Gastrocnemius medialis (tissue), 4 donors: ENCODE results near the gene BMPR1A. TPM values are rescaled to one million over a fixed set of nuclear protein-coding genes. Genes with fewer than 3 reads are reported as not detected.

ENCODE experiments used
- ATAC-seq, 2 donors: fragments of 150-250 bp; one replicate each; pipeline ENCODE4 v1.9.1; 2016
- DNase-seq, 2 donors: peaks; one replicate each; pipeline ENCODE4 v3.0.0-alpha.2; 2019
- H3K27ac ChIP-seq, 4 donors: fragments of 200-600 bp; sonication (generic); 1 replicate in 1 of 4; 2 replicates in 3 of 4; pipeline ENCODE4 v1.5.1; 2016 to 2018; ENCODE audit warnings: mild to moderate bottlenecking in 2 of 4, moderate library complexity in 1 of 4
- H3K27me3 ChIP-seq, 3 donors: fragments of 200-600 bp; sonication (generic) in 2 of 3; 1 replicate in 1 of 3; 2 replicates in 2 of 3; pipeline versions ENCODE4 v1.5.1 to v1.6.0; 2016 to 2019; ENCODE audit warnings: mild to moderate bottlenecking in 1 of 3, moderate library complexity in 1 of 3
- H3K36me3 ChIP-seq, 2 donors: fragments of 200-600 bp; sonication (generic) in 1 of 2; one replicate each; pipeline ENCODE4 v1.5.1; 2017 to 2018
- H3K4me1 ChIP-seq, 2 donors: fragments of 200-600 bp; sonication (generic) in 1 of 2; one replicate each; pipeline ENCODE4 v1.5.1; 2016 to 2017; ENCODE audit warnings: mild to moderate bottlenecking in 2 of 2
- H3K4me3 ChIP-seq, 4 donors: fragments of 200-600 bp; sonication (generic) in 3 of 4; 1 replicate in 1 of 4; 2 replicates in 3 of 4; pipeline ENCODE4 v1.5.1; 2016 to 2019; ENCODE audit warnings: mild to moderate bottlenecking in 2 of 4
- H3K9me3 ChIP-seq, 3 donors: fragments of 200-600 bp; sonication (generic) in 2 of 3; 1 replicate in 1 of 3; 2 replicates in 2 of 3; pipeline ENCODE4 v1.5.1; 2016 to 2019
- CTCF ChIP-seq, 5 experiments: fragments of 450-650 bp in 3 of 5; fragments of 200-600 bp in 2 of 5; sonication (generic) in 2 of 5; IDR thresholded peaks in 4 of 5; conservative IDR thresholded peaks in 1 of 5; 1 replicate in 4 of 5; 2 replicates in 1 of 5; pipeline ENCODE4 v1.5.1; 2016 to 2019; ENCODE audit warnings: antibody characterized with exemption in 5 of 5, mild to moderate bottlenecking in 3 of 5, moderate library complexity in 3 of 5
- POLR2A ChIP-seq, 2 donors: fragments of 450-650 bp; IDR thresholded peaks; one replicate each; pipeline ENCODE4 v1.6.1; 2017; ENCODE audit warnings: antibody characterized with exemption in 2 of 2, mild to moderate bottlenecking in 2 of 2, moderate library complexity in 2 of 2
- in situ Hi-C, 4 donors: fragments of 200-750 bp; cut with MboI; loops; one replicate each; pipeline versions ENCODE4 v1.15.0 to v1.8.0; 2017; ENCODE audit warnings: low sequenced_read_pairs in 4 of 4
- intact Hi-C: fragments of 100-400 bp; cut with DNase I; formaldehyde crosslinking; loops from one replicate; pipeline ENCODE4 v1.15.1; 2023; ENCODE audit warnings: low total_unique reads
- total RNA-seq, 4 donors: library from RNA; depleted of rRNA; stranded (reverse); fragments of >200 nt; gene quantifications; one replicate each; pipeline versions ENCODE4 v1.1.0 to v1.2.3, GENCODE V29; 2016

The BMPR1A gene
- total RNA-seq, 4 donors from 2014 or later, result 16.4 to 22.7 (median 18.0) TPM

GRCh38 chr10:86798611-86799010, 42.2 kb downstream of the BMPR1A start:
- in situ Hi-C loops, result no loop called here
- Histone ChIP-seq H3K27me3 (no peaks in the 10 kb centered on the region), H3K4me3 (no peak overlapping the region), H3K4me1 (peaks cover 48 to 53% of the 10 kb centered on the region in 2 donors), H3K36me3 (no peaks in the 10 kb centered on the region), H3K9me3 (no peaks in the 10 kb centered on the region), H3K27ac (peak overlapping the region in 3 of 4 donors; percentile 3 to 37 (median 16))
- TF ChIP-seq POLR2A (IDR thresholded peaks at IDR 0.05) (no peak), CTCF (IDR thresholded peaks at IDR 0.05 in 4 of 5, conservative IDR thresholded peaks at IDR 0.05 in 1 of 5) (no peak)
- ATAC-seq, result peak in 1 of 2 donors; percentile 54
- intact Hi-C loops, result no loop called here
- DNase-seq, result no peak

GRCh38 chr10:86799188-86799845, 42.9 kb downstream of the BMPR1A start:
- peak overlapping the region in 1 of 4 donors; percentile 37 for H3K27ac ChIP-seq
- in situ Hi-C loops, result no loop called here
- no peak for TF ChIP-seq CTCF (IDR thresholded peaks at IDR 0.05 in 4 of 5, conservative IDR thresholded peaks at IDR 0.05 in 1 of 5)
- TF ChIP-seq POLR2A (IDR thresholded peaks at IDR 0.05), result no peak
- intact Hi-C loops, result no loop called here
- ATAC-seq, result no peak
- peaks cover 42 to 53% of the 10 kb centered on the region in 2 donors for H3K4me1 ChIP-seq
- H3K36me3 ChIP-seq, result no peaks in the 10 kb centered on the region
- no peak for DNase-seq
- no peaks in the 10 kb centered on the region for H3K27me3 ChIP-seq
- no peaks in the 10 kb centered on the region for H3K9me3 ChIP-seq
- H3K4me3 ChIP-seq, result no peak overlapping the region

GRCh38 chr10:86801995-86802394, 45.6 kb downstream of the BMPR1A start:
- TF ChIP-seq CTCF (IDR thresholded peaks at IDR 0.05 in 4 of 5, conservative IDR thresholded peaks at IDR 0.05 in 1 of 5), result no peak
- H3K4me1 ChIP-seq, result peaks cover 32 to 47% of the 10 kb centered on the region in 2 donors
- peak overlapping the region in 1 of 4 donors; percentile 6 for H3K27ac ChIP-seq
- H3K9me3 ChIP-seq, result no peaks in the 10 kb centered on the region
- intact Hi-C loops, result loop anchor here (5.0 kb wide), 1 partner anchor 90 kb away; no protein-coding TSS in a partner anchor
- ATAC-seq, result no peak
- DNase-seq, result no peak
- H3K4me3 ChIP-seq, result no peak overlapping the region
- in situ Hi-C loops, result no loop called here
- H3K36me3 ChIP-seq, result no peaks in the 10 kb centered on the region
- H3K27me3 ChIP-seq, result no peaks in the 10 kb centered on the region

- no peak overlapping the region for H3K27ac ChIP-seq
- DNase-seq (no peak), ATAC-seq (no peak)
- H3K4me3 ChIP-seq, result no peak overlapping the region
- intact Hi-C loops, result loop anchor here (5.0 kb wide), 1 partner anchor 90 kb away; no protein-coding TSS in a partner anchor
- no peaks in the 10 kb centered on the region for H3K36me3 ChIP-seq
- H3K27me3 ChIP-seq, result no peaks in the 10 kb centered on the region
- peaks cover 32 to 43% of the 10 kb centered on the region in 2 donors for H3K4me1 ChIP-seq
- TF ChIP-seq CTCF (IDR thresholded peaks at IDR 0.05 in 4 of 5, conservative IDR thresholded peaks at IDR 0.05 in 1 of 5) (no peak), POLR2A (IDR thresholded peaks at IDR 0.05) (no peak)
- in situ Hi-C loops, result no loop called here
- no peaks in the 10 kb centered on the region for H3K9me3 ChIP-seq
Observed at GRCh38 chr10:86802473-86803108, 46.2 kb downstream of the BMPR1A start.
